Heart right ventricle (tissue), 16 donors: ENCODE results near the gene ZFAND2A. TPM values are rescaled to one million over a fixed set of nuclear protein-coding genes. Genes with fewer than 3 reads are reported as not detected.

Source experiments
- ATAC-seq, 8 donors: fragments of 200-7000 bp; cut with Tn5 transposase; one replicate each; pipeline ENCODE4 v1.9.1; 2020; ENCODE audit warnings: mild to moderate bottlenecking in 8 of 8, moderate library complexity in 8 of 8, moderate number of reproducible peaks in 1 of 8
- DNase-seq, 2 donors: peaks; one replicate each; pipeline ENCODE4 v3.0.0-alpha.2; 2020
- H3K27ac ChIP-seq, 10 donors: fragments of 200-600 bp; sonication (generic) in 2 of 10; one replicate each; pipeline versions ENCODE4 v1.5.0 to v1.8.0; 2020 to 2022; ENCODE audit warnings: mild to moderate bottlenecking in 3 of 10
- H3K27me3 ChIP-seq, 7 donors: fragments of 200-600 bp; one replicate each; pipeline ENCODE4 v1.8.0; 2021 to 2022; ENCODE audit warnings: mild to moderate bottlenecking in 2 of 7
- H3K36me3 ChIP-seq, 9 donors: fragments of 200-600 bp; sonication (generic) in 1 of 9; one replicate each; pipeline versions ENCODE4 v1.5.0 to v1.8.0; 2020 to 2022; ENCODE audit warnings: mild to moderate bottlenecking in 2 of 9
- H3K4me1 ChIP-seq, 9 donors: fragments of 200-600 bp; sonication (generic) in 1 of 9; one replicate each; pipeline versions ENCODE4 v1.5.0 to v1.8.0; 2020 to 2022; ENCODE audit warnings: mild to moderate bottlenecking in 4 of 9
- H3K4me3 ChIP-seq, 10 donors: fragments of 200-600 bp; sonication (generic) in 2 of 10; one replicate each; pipeline versions ENCODE4 v1.5.0 to v1.8.0; 2020 to 2022; ENCODE audit warnings: mild to moderate bottlenecking in 7 of 10, moderate library complexity in 2 of 10
- H3K9me3 ChIP-seq, 11 donors: fragments of 200-600 bp in 10 of 11; sonication (generic) in 2 of 11; one replicate each; pipeline versions ENCODE4 v1.5.0 to v1.8.0; 2013 to 2022; ENCODE audit warnings: mild to moderate bottlenecking in 2 of 11, control low read depth in 1 of 11, moderate library complexity in 1 of 11
- CTCF ChIP-seq, 9 donors: fragments of 200-600 bp; sonication (generic) in 2 of 9; IDR thresholded peaks; one replicate each; pipeline versions ENCODE4 v1.5.0 to v1.8.0; 2021 to 2022; ENCODE audit warnings: antibody characterized with exemption in 9 of 9, mild to moderate bottlenecking in 5 of 9, moderate library complexity in 1 of 9
- WGBS, 2 donors: extraction: QIAGEN DNeasy Blood & Tissue Kit; methylation state at CpG; one replicate each; pipeline ENCODE4 v1.1.7; 2013; ENCODE audit warnings: inconsistent platforms in 1 of 2; 5-methylcytosine and 5-hydroxymethylcytosine counted together
- intact Hi-C, 10 donors: fragments of 100-400 bp; cut with DNase I; formaldehyde crosslinking; loops; one replicate each; pipeline versions ENCODE4 v1.11.1 to v1.14.2; 2022
- polyA plus RNA-seq, 2 donors: library from polyadenylated mRNA; stranded (reverse); fragments of 200-250 nt; gene quantifications; one replicate each; pipeline ENCODE4 v1.2.3, GENCODE V29; 2013
- total RNA-seq, 10 donors: library from RNA; stranded (reverse); fragmentation: NEBNext Ultra II Directional in 3 of 10; extraction: Animal tissue kit (Norgen Biotek cat#: 25700) in 3 of 10; gene quantifications; one replicate each; pipeline versions ENCODE4 v1.2.1 to v1.2.4, GENCODE V29; 2021 to 2023
- donor health status: Arrhythmogenic right ventricular cardiomyopathy.
- donor health status: ischemic (EF 13 %, LVEDD 7.1; RV severe dilation, severe dysfunction).
- donor health status: healthy with polysubstance abuse.
- donor health status: DM: no; HTN: yes; CAD: no.
- donor health status: DM: no; HTN: no; CAD: no.
- donor health status: ischemic (EF 25% LVEDD 6.9; RV normal size, moderate dysfunction).
- donor health status: ischemic (EF 25% LVEDD 5.7; RV mildly dilated, moderate dysfunction).
- donor health status: healthy.
- donor health status: DM: yes; HTN: yes; CAD: no.
- donor health status: Ischemic cardiomyopathy.
- donor health status: ischemic (EF 35%, LVEDD 5.7; RV mildly dilated, moderate dysfunction).
- donor health status: nonischemic (EF 11% LVEDD 7.7; RV severe dilation, severe dysfunction).
- donor health status: DM: yes; HTN: yes; CAD: no.
- donor health status: PGD.
- donor health status: ischemic (EF 29% LVEDD 5.4; RV normal size, mild dysfunction).
- donor health status: nonischemic (EF 23%, LVEDD 6.1; RV moderate dilation, normal function).

The ZFAND2A gene
- total and polyA plus RNA-seq, 12 donors: 4.4 to 32.6 (median 9.4) TPM

GRCh38 chr7:1103789-1104515 lies 56.0 kb downstream of the ZFAND2A start:
- H3K27ac ChIP-seq: peak overlapping the region in 5 of 10 donors; percentile 26 to 56 (median 39)
- no peak overlapping the region for H3K4me3 ChIP-seq
- intact Hi-C loops: loop anchor here in 1 of 10 donors (2.0 kb wide), 1 partner anchor 17 kb away; no protein-coding TSS in a partner anchor
- peak in 1 of 8 donors; percentile 10 for ATAC-seq
- H3K9me3 ChIP-seq: no peaks in the 10 kb centered on the region
- DNase-seq: no peak
- H3K36me3 ChIP-seq: no peaks in the 10 kb centered on the region
- TF ChIP-seq CTCF (IDR thresholded peaks at IDR 0.05): no peak
- WGBS, 2 donors: 85% methylated on average over 21 of the region's 21 CpGs
- no peaks in the 10 kb centered on the region for H3K27me3 ChIP-seq
- H3K4me1 ChIP-seq: peaks cover 0 to 33% (median 3%) of the 10 kb centered on the region in 9 donors

GRCh38 chr7:1103009-1103788 lies 56.8 kb downstream of the ZFAND2A start:
- WGBS, 2 donors: 87% methylated on average over 34 of the region's 34 CpGs
- no peaks in the 10 kb centered on the region for H3K9me3 ChIP-seq
- peak overlapping the region in 5 of 10 donors; percentile 26 to 56 (median 39) for H3K27ac ChIP-seq
- no peak overlapping the region for H3K4me3 ChIP-seq
- peaks cover 0 to 33% (median 3%) of the 10 kb centered on the region in 9 donors for H3K4me1 ChIP-seq
- H3K27me3 ChIP-seq: no peaks in the 10 kb centered on the region
- intact Hi-C loops: no loop called here
- DNase-seq (peak in 1 of 2 donors; percentile 9), ATAC-seq (no peak)
- no peak for TF ChIP-seq CTCF (IDR thresholded peaks at IDR 0.05)
- H3K36me3 ChIP-seq: peaks cover 0 to 3% (median 0%) of the 10 kb centered on the region in 9 donors

Other genes with a start within 250 kb of the ZFAND2A start
- 10 to 100 TPM in 5 of 10 donors, 1 to 10 TPM in 5; 5.2 to 14.9 (median 9.7) TPM for gene ADAP1, start 205.5 kb downstream of the ZFAND2A start, total RNA-seq
- 10 to 100 TPM in 1 of 2 donors, 1 to 10 TPM in 1; 2.3 to 13.5 TPM for gene ADAP1, start 205.5 kb downstream of the ZFAND2A start, polyA plus RNA-seq
- gene COX19, start 184.6 kb downstream of the ZFAND2A start, total RNA-seq: 1 to 10 TPM; 3.7 to 9.1 (median 6.1) TPM
- 1 to 10 TPM; 4.7 to 6.9 TPM for gene COX19, start 184.6 kb downstream of the ZFAND2A start, polyA plus RNA-seq
- not detected for gene CYP2W1, start 177.0 kb downstream of the ZFAND2A start, total RNA-seq
- gene CYP2W1, start 177.0 kb downstream of the ZFAND2A start, polyA plus RNA-seq: not detected
- 10 to 100 TPM; 15.1 to 34.5 (median 22.7) TPM for gene GPR146, start 115.7 kb downstream of the ZFAND2A start, total RNA-seq
- 10 to 100 TPM; 13.3 to 28.7 TPM for gene GPR146, start 115.7 kb downstream of the ZFAND2A start, polyA plus RNA-seq
- gene GPER1, start 72.1 kb downstream of the ZFAND2A start, total RNA-seq: 1 to 10 TPM; 1.1 to 4.7 (median 1.7) TPM
- gene GPER1, start 72.1 kb downstream of the ZFAND2A start, polyA plus RNA-seq: 1 to 10 TPM; 3.0 to 4.5 TPM
- gene UNCX, start 72.7 kb upstream of the ZFAND2A start, total RNA-seq: not detected
- gene UNCX, start 72.7 kb upstream of the ZFAND2A start, polyA plus RNA-seq: not detected